ENCODE measurements around the gene CHMP6. TPM values are rescaled to one million over a fixed set of nuclear protein-coding genes. Genes with fewer than 3 reads are reported as not detected.

CHMP6 gene
- total RNA-seq, 2 experiments from 2014 or later = 13.9 to 16.7 TPM

GRCh38 chr17:80948976-80949450 is 42.6 kb upstream of the CHMP6 start:
- H3K27ac Mint-ChIP-seq = no peak overlapping the region
- H3K4me3 Mint-ChIP-seq = no peak overlapping the region
- ATAC-seq = no peak
- peaks cover 23% of the 10 kb centered on the region for H3K36me3 Mint-ChIP-seq (ENCODE audit: low read depth)
- no peak for DNase-seq
- ChIA-PET CTCF (interaction anchor here (0.7 kb wide), 1 partner anchor 522 kb away, joined by 3 read pairs; no protein-coding TSS in a partner anchor), POLR2A (no interaction called here)
- H3K9me3 Mint-ChIP-seq = no peaks in the 10 kb centered on the region
- TF ChIP-seq CTCF (IDR thresholded peaks at IDR 0.05) = no peak
- no peaks in the 10 kb centered on the region for H3K27me3 Mint-ChIP-seq
- intact Hi-C loops (cut with micrococcal nuclease) = no loop called here
- no peaks in the 10 kb centered on the region for H3K4me1 Mint-ChIP-seq (ENCODE audit: low read depth)

- Mint-ChIP-seq H3K4me3 (no peak overlapping the region), H3K4me1 (ENCODE audit: low read depth) (no peaks in the 10 kb centered on the region), H3K27me3 (no peaks in the 10 kb centered on the region), H3K36me3 (ENCODE audit: low read depth) (peaks cover 25% of the 10 kb centered on the region), H3K27ac (no peak overlapping the region), H3K9me3 (no peaks in the 10 kb centered on the region)
- POLR2A ChIA-PET = no interaction called here
- intact Hi-C loops (cut with micrococcal nuclease) = no loop called here
- no peak for DNase-seq
- CTCF ChIA-PET = interaction anchor here (0.7 kb wide), 1 partner anchor 523 kb away, joined by 3 read pairs; no protein-coding TSS in a partner anchor
- no peak for ATAC-seq
- no peak for TF ChIP-seq CTCF (IDR thresholded peaks at IDR 0.05)
These were observed 41.9 kb upstream of the CHMP6 start for GRCh38 chr17:80949451-80950421.

- intact Hi-C loops (cut with micrococcal nuclease) = no loop called here
- no peaks in the 10 kb centered on the region for H3K4me1 Mint-ChIP-seq (ENCODE audit: low read depth)
- H3K27ac Mint-ChIP-seq = no peak overlapping the region
- no peak overlapping the region for H3K4me3 Mint-ChIP-seq
- no peak for TF ChIP-seq CTCF (IDR thresholded peaks at IDR 0.05)
- ChIA-PET CTCF (no interaction called here), POLR2A (no interaction called here)
- no peaks in the 10 kb centered on the region for H3K9me3 Mint-ChIP-seq
- ATAC-seq = no peak
- H3K27me3 Mint-ChIP-seq = no peaks in the 10 kb centered on the region
- no peak for DNase-seq
- peaks cover 26% of the 10 kb centered on the region for H3K36me3 Mint-ChIP-seq (ENCODE audit: low read depth)
These were observed 41.0 kb upstream of the CHMP6 start for GRCh38 chr17:80950466-80951120.

GRCh38 chr17:80951121-80952090 is 40.2 kb upstream of the CHMP6 start:
- no peak for DNase-seq
- Mint-ChIP-seq H3K36me3 (ENCODE audit: low read depth) (peaks cover 19% of the 10 kb centered on the region), H3K27me3 (no peaks in the 10 kb centered on the region), H3K27ac (no peak overlapping the region), H3K9me3 (no peaks in the 10 kb centered on the region), H3K4me1 (ENCODE audit: low read depth) (no peaks in the 10 kb centered on the region), H3K4me3 (no peak overlapping the region)
- ChIA-PET POLR2A (interaction anchor here (0.5 kb wide), 1 partner anchor 58 kb away, joined by 4 read pairs; no protein-coding TSS in a partner anchor), CTCF (no interaction called here)
- intact Hi-C loops (cut with micrococcal nuclease) = no loop called here
- no peak for ATAC-seq
- no peak for TF ChIP-seq CTCF (IDR thresholded peaks at IDR 0.05)

All from activated CD8-positive, alpha-beta T cell treated with anti-CD3 and anti-CD28 coated beads for 36 hours (primary cell).